HG02840 (cell line): ENCODE data around the gene ZSWIM3.
"Not testable (repeated sequence)": the region's sequence is repeated elsewhere in the genome, so short reads cannot be mapped to it uniquely, and the experiment has no call there.

ENCODE experiments used
- ATAC-seq: cut with Tn5 transposase; IDR thresholded peaks from one replicate; pipeline ENCODE4 v1.9.1; 2021; ENCODE audit warnings: mild to moderate bottlenecking, moderate library complexity, moderate number of reproducible peaks; ENCODE audit not compliant: unreplicated experiment, low FRiP score

The ZSWIM3 gene

GRCh38 chr20:45859916-45860315, 2.5 kb downstream of the ZSWIM3 start:
- ATAC-seq: no peak

- no peak for ATAC-seq
These were observed 3.3 kb downstream of the ZSWIM3 start for GRCh38 chr20:45860560-45861220.

DNA sequence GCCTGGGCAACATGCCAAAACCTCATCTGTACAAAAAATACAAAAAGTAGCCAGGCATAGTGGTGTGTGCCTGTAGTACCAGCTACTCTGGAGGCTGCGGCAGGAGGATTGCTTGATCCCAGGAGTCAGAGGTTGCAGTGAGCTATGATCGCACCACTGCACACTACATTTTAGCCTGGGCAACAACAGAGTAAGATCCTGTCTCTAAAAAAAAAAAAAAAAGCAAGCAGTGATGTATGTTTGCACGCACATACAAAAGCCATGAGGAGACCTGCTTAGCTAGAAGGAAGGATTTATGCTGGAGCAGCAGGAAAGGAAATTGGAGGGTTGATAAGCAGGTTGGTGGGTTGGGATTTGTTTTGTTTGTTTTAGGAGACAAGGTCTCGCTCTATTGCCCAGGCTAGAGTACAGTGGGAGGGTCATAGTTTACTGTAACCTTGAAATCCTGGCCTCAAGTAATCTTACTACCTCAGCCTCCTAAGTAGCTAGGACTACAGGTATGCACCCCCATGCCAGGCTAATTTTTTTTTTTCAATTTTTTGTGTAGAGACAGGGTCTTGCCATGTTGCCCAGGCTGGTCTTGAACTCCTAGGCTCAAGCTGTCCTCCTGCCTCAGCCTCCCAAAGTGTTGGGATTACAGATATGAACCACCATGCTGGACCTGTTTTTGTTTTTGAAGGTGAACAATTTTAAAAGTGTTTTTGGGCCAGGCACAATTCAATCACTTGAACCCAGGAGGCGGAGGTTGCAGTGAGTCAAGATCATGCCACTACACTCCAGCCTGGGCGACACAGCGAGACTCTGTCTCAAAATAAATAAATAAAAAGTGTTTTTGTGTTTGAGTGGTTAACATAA, 4.0 kb downstream of the ZSWIM3 start:
- no peak for ATAC-seq

- ATAC-seq: no peak
These were observed 6.4 kb downstream of the ZSWIM3 start for GRCh38 chr20:45863543-45864470.

- ATAC-seq: no peak
These were observed 9.0 kb downstream of the ZSWIM3 start for GRCh38 chr20:45866454-45866853.

DNA sequence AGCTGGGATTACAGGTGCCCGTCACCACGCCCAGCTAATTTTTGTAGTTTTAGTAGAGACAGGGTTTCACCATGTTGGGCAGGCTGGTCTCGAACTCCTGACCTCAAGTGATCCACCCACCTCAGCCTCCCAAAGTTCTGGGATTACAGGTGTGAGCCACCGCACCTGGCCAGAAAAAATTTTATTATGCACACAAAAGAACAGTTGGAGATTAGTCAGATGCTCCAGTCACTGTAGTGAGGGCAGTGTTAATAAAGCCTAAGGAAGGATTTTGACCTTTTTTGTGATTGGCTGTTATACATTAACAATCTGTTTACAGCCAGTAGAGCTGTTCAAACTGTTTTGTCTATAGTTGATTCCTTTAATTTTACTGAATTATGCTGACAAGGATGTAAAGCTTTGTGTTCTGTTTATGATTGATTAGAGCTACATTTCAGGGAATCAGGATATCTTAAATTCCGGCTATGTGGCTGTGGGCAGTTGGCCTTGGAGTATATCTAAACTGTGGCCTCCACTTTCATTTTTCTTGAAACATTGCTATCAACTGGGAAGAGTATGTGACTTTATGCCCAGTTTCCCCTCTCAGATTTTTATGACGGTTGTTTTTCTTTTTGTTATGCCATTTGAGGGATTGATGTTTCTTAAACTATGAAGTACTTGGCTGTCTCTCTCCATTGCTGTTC, 9.9 kb downstream of the ZSWIM3 start:
- ATAC-seq: no peak

DNA sequence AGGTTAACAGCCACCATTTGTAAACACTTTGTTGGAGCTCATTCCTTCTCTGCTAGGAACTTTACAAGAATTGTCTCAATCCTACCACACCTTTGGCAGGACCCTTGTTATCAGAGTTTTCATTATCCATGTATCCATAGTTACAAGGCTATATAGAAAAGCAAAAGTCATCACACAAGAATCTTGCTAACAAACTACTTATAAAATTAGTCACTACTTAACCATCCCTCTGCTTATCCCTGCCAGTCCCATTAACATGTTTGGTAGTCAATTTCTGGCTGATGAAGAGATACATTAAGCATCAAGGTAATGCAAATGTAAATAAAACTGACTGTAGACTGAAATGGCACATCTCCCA, 10.4 kb downstream of the ZSWIM3 start:
- ATAC-seq: no peak

GRCh38 chr20:45872626-45873025, 15.2 kb downstream of the ZSWIM3 start:
- ATAC-seq: no peak

- no peak for ATAC-seq
These were observed 16.1 kb downstream of the ZSWIM3 start for GRCh38 chr20:45873409-45874103.

GRCh38 chr20:45874104-45874481, 16.7 kb downstream of the ZSWIM3 start:
- not testable (repeated sequence) for ATAC-seq

DNA sequence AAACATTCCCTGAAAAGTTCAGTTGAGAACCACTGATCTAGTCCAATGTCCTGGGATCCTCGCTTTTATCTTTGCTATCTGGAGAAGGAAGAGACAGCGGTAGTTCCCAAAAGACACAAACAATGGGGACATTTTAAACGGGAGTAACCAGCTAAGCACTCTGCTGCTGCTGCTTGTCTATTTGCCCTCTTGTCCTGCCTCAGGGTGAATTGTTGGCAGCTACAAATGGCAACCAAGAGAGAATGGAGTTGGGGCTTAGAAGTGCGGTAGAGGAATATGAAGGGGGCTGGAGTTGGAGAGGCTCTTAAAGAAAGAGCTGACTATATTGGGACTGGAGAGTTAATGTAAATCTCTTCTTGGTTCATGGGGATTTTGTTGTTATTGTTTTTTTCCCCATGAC, 17.2 kb downstream of the ZSWIM3 start:
- ATAC-seq: no peak

- ATAC-seq: no peak
These were observed 20.8 kb downstream of the ZSWIM3 start for GRCh38 chr20:45878076-45878761.

GRCh38 chr20:45880988-45881788, 23.8 kb downstream of the ZSWIM3 start, which contains the start of gene ZSWIM1:
Gene ZSWIM1, plus strand, starts transcription at chr20:45881227. Its CDS starts 1,366 bp downstream, at chr20:45882593.
- peak; percentile 98 for ATAC-seq

DNA sequence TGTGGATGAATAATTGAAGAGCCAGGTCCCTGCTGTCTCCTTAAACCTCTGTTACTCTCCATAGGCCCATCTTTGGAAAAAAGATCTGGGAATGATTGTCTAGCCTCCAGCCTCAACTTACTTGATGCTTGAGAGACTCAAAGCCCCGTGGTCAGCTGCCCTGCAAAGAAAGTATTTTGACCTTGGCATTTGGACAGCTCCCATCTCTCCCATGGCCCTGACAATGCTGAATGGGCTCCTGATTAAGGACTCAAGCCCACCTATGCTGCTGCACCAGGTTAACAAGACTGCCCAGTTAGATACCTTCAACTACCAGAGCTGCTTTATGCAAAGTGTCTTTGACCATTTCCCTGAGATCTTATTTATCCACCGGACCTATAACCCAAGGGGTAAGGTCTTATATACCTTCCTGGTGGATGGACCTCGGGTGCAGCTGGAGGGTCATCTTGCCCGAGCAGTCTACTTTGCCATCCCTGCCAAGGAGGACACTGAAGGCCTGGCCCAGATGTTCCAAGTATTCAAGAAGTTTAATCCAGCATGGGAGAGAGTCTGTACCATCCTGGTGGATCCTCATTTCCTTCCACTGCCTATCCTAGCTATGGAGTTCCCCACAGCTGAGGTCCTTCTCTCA, 25.2 kb downstream of the ZSWIM3 start:
- ATAC-seq: no peak

GRCh38 chr20:45883100-45883469, 25.7 kb downstream of the ZSWIM3 start:
- ATAC-seq: no peak

- ATAC-seq: no peak
These were observed 29.4 kb downstream of the ZSWIM3 start for GRCh38 chr20:45886590-45887345.

GRCh38 chr20:45887346-45887715, 29.9 kb downstream of the ZSWIM3 start, which contains the start of gene SPATA25:
Gene SPATA25, minus strand, starts transcription at chr20:45887622. Its CDS starts 32 bp downstream, at chr20:45887590.
- no peak for ATAC-seq
